ENCODE measurements around the gene SDCBP2. TPM values are rescaled to one million over a fixed set of nuclear protein-coding genes. Genes with fewer than 3 reads are reported as not detected.
"Not testable (repeated sequence)": the region's sequence is repeated elsewhere in the genome, so short reads cannot be mapped to it uniquely, and the experiment has no call there.

The SDCBP2 gene
- total RNA-seq, 1 experiment from 2014 or later = 4.9 TPM

DNA sequence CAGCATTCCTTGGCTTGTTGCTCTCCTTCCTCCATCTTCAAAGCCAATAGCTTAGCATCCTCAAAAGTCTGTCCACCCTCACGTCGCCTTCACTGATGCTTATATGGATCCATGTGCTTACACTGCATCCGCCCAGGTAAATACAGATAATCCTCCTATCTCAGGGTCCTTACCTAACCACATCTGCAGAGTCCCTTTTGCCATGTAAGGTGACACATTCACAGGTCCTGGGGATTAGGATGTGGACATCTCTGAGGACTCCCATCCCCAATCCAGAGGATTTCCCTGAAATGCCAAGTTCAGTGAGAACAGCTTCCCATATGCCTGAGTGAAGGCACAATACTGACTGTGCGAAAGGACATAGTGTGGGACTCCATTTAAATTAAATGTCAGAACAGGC lies 38.5 kb upstream of the SDCBP2 start:
- Histone ChIP-seq H3K27me3 (no peaks in the 10 kb centered on the region), H3K4me3 (no peak overlapping the region), H3K36me3 (peaks cover 21% of the 10 kb centered on the region), H3K9me3 (no peaks in the 10 kb centered on the region)
- no peak for DNase-seq

DNA sequence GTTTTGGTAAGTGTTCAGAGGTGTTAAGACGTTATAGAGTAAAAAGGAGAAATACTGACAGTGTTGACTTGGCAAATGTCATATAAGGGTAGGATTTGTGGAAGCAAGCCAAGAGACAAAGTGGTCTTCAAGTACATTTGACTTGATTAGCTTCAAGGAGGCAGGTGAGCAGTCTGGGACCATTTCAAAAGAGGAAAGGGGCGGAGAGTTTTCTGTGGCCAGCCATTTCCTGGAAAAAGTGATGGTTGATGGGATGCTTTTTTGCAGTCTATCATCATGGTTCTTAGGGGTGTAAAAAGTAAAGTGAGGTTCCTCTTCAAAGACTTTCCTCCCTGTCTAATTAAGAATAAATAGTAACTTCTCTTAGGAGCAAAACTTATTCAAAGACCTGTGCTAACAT lies 35.2 kb upstream of the SDCBP2 start:
- no peaks in the 10 kb centered on the region for H3K27me3 ChIP-seq
- H3K36me3 ChIP-seq = peaks cover 21% of the 10 kb centered on the region
- H3K9me3 ChIP-seq = no peaks in the 10 kb centered on the region
- no peak for DNase-seq
- no peak overlapping the region for H3K4me3 ChIP-seq

DNA sequence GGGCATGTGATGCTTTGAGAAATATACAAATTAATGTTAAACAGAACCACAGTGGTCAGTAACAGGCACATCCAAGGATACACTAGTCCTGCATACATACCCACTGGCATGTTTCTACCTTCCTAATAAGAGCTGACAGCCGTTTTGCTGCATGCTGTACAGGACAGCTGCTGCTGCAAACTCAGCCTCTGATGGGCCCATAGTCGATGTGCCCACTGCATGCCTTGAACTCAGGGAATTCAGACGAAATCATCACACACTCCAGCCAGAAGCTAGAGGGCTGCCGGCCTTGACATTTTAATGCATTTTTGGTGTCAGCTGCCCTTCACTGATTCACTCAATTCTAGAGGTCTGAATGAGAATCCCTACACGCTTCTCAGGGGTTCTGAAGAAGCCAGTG lies 34.6 kb upstream of the SDCBP2 start:
- H3K36me3 ChIP-seq = peaks cover 21% of the 10 kb centered on the region
- DNase-seq = no peak

DNA sequence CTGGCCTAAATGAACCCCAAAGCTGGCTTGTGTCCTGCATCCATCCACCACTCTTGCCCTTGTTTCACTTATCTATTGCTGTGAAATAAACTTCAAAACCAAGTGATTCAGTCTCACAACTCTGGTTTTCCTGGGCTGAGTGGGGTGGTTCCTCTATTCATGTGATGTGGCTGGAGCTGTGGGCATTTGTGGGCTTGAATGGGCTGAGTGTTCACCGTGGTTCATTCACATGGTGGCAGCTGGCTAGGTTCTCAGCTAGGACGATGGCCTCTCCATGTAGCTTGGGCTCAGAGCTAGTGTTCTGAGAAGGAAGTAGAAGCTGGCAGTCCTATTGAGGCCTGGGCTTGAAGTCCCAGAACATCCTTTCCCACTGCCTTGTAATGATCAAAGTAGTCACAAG lies 33.5 kb upstream of the SDCBP2 start:
- Histone ChIP-seq H3K36me3 (peaks cover 22% of the 10 kb centered on the region), H3K4me3 (no peak overlapping the region), H3K27me3 (no peaks in the 10 kb centered on the region), H3K9me3 (no peaks in the 10 kb centered on the region)
- DNase-seq = no peak

More for the DNA sequence above, 34.6 kb upstream of the SDCBP2 start:
- H3K27me3 ChIP-seq = no peaks in the 10 kb centered on the region
- no peak overlapping the region for H3K4me3 ChIP-seq
- no peaks in the 10 kb centered on the region for H3K9me3 ChIP-seq

DNA sequence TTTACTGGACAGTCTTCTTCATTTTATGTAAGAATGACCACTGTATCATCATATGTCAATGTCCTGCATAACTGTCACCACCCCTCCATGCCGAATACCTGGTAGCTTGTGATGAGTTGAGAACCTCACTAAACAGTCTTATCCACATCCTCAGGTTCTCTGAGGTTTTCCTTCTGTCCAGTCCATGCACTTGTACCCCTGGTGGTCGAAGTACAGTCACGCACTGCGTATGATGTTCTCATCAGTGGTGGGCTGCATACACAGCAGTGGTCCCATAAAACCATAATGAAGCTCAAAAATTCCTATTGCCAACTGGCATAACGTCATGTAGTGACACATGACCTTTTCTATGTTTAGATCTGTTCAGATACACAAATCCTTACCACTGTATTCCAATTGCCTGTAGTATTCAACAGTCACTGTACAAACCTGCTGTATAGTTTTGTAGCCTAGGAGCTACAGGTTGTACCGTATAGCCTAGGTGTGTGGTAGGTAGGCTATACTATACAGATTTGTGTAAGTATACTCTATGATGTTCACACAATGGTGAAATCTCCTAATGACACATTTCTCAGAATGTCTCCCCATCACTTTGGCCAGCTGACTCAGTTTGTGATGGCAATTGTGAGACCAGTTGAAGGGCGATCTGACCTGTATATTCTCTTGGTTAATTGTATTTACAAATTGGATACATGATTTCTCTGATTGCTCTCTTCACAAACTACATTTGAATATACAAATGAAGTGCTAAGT lies 31.3 kb upstream of the SDCBP2 start:
- Histone ChIP-seq H3K27me3 (no peaks in the 10 kb centered on the region), H3K36me3 (peaks cover 20% of the 10 kb centered on the region), H3K4me3 (no peak overlapping the region), H3K9me3 (no peaks in the 10 kb centered on the region)
- DNase-seq = no peak

DNA sequence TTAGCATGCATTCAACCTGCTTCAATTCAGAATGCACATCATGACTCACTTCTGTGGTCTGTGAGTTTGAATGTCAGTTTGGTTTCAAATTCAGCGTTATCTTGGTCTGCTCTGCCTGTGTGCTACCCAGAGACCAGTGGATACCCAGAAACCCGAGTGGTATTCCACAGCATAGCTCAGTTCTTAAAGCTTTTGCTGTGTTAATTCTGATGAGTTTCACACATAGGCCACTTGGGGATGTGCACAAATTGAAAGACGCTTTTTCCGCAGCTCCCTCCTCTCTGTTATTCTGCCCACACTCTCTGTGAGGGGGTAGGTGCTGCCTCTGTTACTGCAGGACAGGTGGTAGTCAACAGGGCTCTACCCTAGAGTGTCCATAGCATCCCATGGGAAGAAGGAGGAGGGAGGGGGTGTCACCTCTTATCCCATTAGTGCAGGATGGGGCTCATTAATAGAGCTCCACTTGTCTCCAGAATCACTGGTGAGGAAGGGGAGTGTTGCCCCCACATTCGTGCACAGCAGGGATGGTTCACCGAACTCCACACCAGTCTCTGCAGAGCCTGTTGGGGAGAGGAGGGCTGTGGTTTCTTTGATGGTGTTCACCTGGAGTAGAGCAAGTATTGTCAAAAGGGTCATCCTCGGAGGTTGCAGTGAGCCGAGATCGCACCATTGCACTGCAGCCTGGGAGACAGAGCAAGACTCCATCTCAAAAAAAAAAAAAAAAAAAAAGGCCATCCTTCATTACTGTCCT lies 29.2 kb upstream of the SDCBP2 start:
- Histone ChIP-seq H3K27me3 (no peaks in the 10 kb centered on the region), H3K36me3 (peaks cover 34% of the 10 kb centered on the region), H3K9me3 (no peaks in the 10 kb centered on the region), H3K4me3 (no peak overlapping the region)
- no peak for DNase-seq

DNA sequence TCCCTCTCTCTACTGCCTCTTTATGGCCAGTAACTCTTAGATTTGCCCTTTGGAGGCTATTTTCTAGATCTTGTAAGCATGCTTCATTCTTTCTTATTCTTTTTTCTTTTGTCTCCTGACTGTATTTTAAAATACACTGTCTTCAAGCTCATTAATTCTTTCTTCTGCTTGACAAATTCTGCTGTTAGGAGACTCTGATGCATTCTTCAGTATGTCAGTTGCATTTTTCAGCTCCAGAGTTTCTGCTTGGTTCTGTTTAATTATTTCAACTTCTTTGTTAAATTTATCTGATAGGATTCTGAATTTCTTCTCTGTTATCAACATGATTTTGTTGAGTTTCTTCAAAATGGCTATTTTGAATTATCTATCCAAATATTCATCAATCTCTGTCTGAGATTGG lies 25.0 kb upstream of the SDCBP2 start:
- Histone ChIP-seq H3K4me3 (no peak overlapping the region), H3K9me3 (no peaks in the 10 kb centered on the region; the same call in 1 of the 2 replicates), H3K36me3 (peaks cover 38% of the 10 kb centered on the region), H3K27me3 (no peaks in the 10 kb centered on the region)
- DNase-seq = no peak

DNA sequence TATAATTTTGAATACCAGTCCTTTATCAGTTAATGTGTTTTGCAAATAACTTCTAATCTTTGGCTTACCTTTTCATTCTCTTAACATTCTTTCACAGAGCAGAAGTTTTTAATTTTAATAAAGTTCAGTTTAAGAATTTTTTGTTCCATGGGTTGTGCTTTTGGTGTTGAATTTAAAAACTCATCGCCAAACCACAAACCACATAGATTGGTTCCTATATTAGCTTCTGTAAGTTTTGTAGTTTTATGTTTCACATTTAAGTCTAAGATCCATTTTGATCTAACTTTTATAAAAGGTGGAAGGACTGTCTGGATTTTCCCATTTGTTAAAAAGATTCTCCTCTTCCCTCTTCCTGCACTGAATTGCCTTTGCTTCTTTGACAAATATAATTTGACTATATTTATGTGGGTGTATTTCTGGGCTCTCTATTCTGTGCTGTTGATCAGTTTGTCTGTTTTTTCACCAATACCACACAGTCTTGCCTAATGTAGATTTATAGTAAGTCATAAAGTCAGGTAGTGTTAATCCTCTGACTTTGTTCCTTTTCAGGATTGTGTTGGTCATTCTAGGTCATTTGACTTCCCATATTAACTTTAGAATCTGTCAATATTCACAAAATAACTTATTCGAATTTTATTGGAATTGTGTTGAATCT lies 17.5 kb upstream of the SDCBP2 start:
- Histone ChIP-seq H3K9me3 (peaks cover 2% of the 10 kb centered on the region), H3K36me3 (peaks cover 8% of the 10 kb centered on the region), H3K27me3 (no peaks in the 10 kb centered on the region), H3K4me3 (no peak overlapping the region)
- no peak for DNase-seq

DNA sequence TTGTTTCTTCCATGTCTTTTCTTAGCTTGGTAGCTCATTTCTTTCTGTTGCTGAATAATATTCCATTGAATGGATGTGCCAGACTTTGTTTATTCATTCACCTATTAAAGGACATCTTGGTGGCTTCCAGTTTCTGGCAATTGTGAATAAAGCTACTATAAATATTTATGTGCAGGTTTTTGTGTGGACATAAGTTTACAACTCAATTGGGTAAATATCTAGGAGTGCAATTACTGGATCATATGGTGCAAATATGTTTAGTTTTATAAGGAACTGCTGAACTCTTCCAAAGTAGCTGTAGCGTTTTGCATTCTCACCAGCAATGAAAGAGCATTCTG lies 16.8 kb upstream of the SDCBP2 start:
- Histone ChIP-seq H3K27me3 (no peaks in the 10 kb centered on the region), H3K36me3 (peaks cover 5% of the 10 kb centered on the region), H3K4me3 (no peak overlapping the region), H3K9me3 (peaks cover 2% of the 10 kb centered on the region)
- DNase-seq = no peak

DNA sequence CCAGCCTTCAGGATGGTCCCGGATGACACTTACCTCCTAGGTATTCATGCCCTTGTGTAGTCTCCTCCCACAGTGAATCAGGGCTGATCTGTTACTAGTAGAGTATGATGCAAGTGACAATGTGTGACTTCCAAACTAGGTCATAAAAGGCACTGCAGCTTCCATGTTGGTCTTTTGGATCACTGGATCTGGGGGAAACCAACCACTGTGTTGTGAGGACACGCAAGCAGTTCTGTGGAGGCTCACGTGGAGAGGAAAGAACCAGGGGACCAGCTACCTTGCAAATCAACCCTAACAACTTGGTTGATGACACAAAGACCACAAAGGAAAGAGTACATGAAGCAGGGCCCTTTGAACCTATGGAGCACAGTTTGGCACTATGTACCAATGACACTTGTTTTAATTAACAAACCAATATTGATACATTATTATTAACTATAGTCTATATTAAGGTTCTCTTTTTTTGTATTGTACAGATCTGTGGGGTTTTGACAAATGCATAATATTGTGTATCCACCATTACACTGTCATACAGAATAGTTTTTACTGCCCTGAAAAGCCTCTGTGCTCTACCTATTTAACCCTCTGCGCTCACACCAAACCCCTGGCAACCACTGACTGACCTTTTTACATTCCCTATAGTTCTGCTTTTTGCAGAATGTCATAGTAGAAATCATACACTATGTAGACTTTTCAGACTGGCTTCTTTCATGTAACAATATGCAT lies 16.3 kb upstream of the SDCBP2 start:
- no peaks in the 10 kb centered on the region; the same call in none of the 2 replicates for H3K36me3 ChIP-seq
- no peak overlapping the region for H3K4me3 ChIP-seq
- peaks cover 2% of the 10 kb centered on the region for H3K9me3 ChIP-seq

DNA sequence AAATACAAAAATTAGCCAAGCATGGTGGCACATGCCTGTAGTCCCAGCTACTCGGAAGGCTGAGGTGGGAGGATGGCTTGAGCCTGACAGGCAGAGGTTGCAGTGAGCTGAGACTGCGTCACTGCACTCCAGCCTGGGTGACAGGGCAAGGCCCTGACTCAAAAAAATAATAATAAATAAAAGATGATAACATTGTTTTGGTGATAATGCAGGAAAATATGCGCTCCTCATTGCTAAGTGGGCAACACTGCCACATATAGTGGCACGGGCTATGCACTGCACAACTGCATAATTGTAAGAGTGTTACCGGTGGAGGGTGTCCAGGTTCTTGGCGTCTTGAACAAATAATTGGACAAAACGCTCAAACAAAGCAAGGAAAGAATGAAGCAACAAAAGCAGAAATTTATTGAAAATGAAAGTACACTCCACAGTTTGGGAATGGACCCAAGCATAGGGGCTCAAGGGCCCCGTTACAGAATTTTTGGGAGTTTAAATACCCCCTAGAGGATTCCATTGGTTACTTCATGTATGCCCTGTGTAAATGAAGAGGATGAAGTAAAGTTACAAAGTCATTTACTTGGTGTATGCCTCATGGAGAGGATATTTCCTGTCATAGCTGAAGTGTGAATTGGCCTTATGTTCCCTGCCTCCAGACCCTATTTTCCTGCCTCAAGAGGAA lies 14.6 kb upstream of the SDCBP2 start:
- H3K36me3 ChIP-seq, H3K4me3 ChIP-seq, H3K9me3 ChIP-seq, H3K27me3 ChIP-seq, DNase-seq: not testable (repeated sequence)

More for the DNA sequence above, 16.3 kb upstream of the SDCBP2 start:
- H3K27me3 ChIP-seq = no peaks in the 10 kb centered on the region
- no peak for DNase-seq

DNA sequence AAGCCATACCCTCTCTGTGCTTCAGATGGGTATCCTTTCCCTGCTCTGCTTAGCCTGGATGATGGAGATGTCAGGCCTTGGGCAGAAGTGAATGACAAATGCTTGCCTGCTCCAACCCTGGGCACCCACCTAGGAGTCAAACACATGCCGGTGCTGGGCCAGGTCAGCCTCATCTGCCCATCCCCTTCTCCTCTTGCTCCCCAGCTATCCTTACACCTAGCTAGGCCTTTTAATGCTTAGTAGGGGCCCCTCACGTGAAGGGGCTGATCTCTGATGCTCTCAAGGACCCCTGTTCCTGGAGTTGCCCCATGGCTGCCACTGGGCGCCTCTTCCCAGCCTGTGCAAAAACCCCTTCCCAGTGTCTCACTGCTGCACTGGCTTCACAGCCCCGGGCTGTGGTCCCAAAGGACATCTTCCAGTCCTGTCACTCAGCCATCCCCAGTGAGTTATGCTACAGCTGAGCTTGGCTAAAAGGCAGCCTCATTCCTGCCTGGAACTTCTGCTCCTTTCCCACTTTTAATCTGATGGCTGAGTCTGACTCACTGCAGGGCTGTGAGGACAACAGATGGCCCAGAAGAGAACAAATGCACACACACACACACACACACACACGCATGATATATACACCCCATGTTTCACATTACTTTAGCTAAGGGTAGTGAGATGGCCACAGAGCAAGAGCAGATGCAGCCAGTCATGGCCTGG lies 12.8 kb upstream of the SDCBP2 start:
- H3K27me3 ChIP-seq = no peaks in the 10 kb centered on the region
- H3K36me3 ChIP-seq = no peaks in the 10 kb centered on the region; the same call in 1 of the 2 replicates
- no peaks in the 10 kb centered on the region for H3K9me3 ChIP-seq
- no peak for DNase-seq
- H3K4me3 ChIP-seq = no peak overlapping the region

DNA sequence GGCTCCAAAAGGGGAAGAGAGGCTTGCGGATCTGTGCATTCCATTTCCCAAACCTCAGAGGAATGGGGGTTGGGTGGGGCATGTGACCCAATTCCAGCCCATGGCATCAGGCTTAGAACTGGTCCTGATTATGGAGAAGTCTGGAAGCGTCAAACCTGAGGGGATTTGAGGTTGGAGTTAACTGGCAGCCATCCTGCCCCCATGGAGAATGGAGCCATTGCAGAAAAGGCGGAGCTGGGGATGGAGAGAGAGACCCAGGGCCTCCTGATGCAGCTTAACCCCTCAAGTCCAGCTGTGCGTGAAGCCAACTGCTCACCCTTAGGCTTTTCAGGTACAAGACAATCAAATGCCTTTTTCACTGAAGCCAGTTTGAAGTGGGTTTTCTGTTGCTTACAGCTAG lies 9.9 kb upstream of the SDCBP2 start:
- Histone ChIP-seq H3K4me3 (no peak overlapping the region), H3K9me3 (no peaks in the 10 kb centered on the region), H3K36me3 (no peaks in the 10 kb centered on the region), H3K27me3 (no peaks in the 10 kb centered on the region)
- no peak for DNase-seq

DNA sequence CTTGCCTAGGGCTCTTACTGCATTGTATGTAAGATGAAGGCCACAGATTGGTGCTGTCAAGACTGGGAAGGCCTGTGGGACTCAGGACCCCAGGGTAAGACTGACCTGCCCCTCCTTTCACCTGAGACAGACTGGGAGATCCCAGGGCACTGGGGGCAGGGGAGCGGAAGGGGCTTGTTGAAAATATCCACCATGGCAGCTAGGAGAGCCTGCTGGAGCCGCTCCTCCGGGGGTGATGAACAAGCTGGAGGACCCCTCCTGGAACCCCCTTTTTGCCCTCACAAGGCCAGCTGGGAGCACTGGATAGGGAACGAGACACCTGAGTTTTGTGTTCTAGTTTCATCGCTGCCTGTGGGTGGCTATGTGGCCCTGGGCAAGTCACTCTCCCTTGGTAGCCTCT lies 9.2 kb upstream of the SDCBP2 start:
- H3K27me3 ChIP-seq = no peaks in the 10 kb centered on the region
- no peak overlapping the region for H3K4me3 ChIP-seq

DNA sequence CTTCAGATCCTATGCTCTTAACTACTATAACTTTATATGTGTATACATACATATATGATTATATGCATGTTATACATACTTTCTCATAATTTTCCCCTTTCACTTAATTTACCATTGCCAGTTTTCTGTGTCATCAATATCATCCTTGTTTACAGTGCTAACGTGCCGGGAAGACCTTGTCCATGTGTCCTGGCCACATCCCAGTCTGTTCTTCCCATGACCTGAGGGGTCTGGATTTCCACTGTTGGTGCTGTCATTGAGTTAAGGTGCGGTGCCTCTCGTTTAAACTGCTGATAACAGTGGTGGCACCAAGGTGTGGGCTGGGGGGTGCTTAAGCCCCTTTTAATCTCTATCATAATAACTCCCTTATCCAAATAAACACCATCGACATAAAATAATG lies 8.5 kb upstream of the SDCBP2 start:
- no peaks in the 10 kb centered on the region for H3K9me3 ChIP-seq
- peaks cover 3% of the 10 kb centered on the region; the same call in 1 of the 2 replicates for H3K36me3 ChIP-seq
- no peak for DNase-seq
- no peak overlapping the region for H3K4me3 ChIP-seq
- H3K27me3 ChIP-seq = no peaks in the 10 kb centered on the region

More for the DNA sequence above, 9.2 kb upstream of the SDCBP2 start:
- no peaks in the 10 kb centered on the region for H3K9me3 ChIP-seq
- DNase-seq = no peak
- no peaks in the 10 kb centered on the region for H3K36me3 ChIP-seq
